Neuronal stem cell (in vitro differentiated cells): ENCODE results near the gene IGFN1.

Experiments
- DNase-seq: peaks from one replicate; pipeline ENCODE4 v3.0.0-alpha.2; 2013; ENCODE audit warnings: low spot score
- H2AFZ ChIP-seq: one replicate; pipeline ENCODE4 v1.6.1; 2013; ENCODE audit warnings: mild to moderate bottlenecking, low read length, inconsistent platforms
- H2AK5ac ChIP-seq: 2 replicates; pipeline ENCODE4 v1.6.1; 2013; ENCODE audit warnings: low read depth, mild to moderate bottlenecking, inconsistent platforms, low read length, moderate library complexity, mixed read lengths
- H2BK120ac ChIP-seq: 2 replicates; pipeline ENCODE4 v1.6.1; 2013; ENCODE audit warnings: low read depth, mild to moderate bottlenecking, inconsistent platforms, low read length, moderate library complexity, mixed read lengths
- H2BK12ac ChIP-seq: one replicate; pipeline ENCODE4 v1.6.1; 2013; ENCODE audit warnings: low read length, inconsistent platforms
- H2BK15ac ChIP-seq: 2 replicates; pipeline ENCODE4 v1.6.1; 2013; ENCODE audit warnings: mild to moderate bottlenecking, low read length, inconsistent platforms, mixed read lengths
- H2BK5ac ChIP-seq: one replicate; pipeline ENCODE4 v1.6.1; 2013; ENCODE audit warnings: inconsistent platforms, mild to moderate bottlenecking, low read length, moderate library complexity
- H3K14ac ChIP-seq: one replicate; pipeline ENCODE4 v1.6.1; 2013; ENCODE audit warnings: low read length, inconsistent platforms
- H3K18ac ChIP-seq: 2 replicates; pipeline ENCODE4 v1.6.1; 2013; ENCODE audit warnings: low read length, inconsistent platforms
- H3K23ac ChIP-seq: 2 replicates; pipeline ENCODE4 v1.6.1; 2013; ENCODE audit warnings: low read depth, mild to moderate bottlenecking, mixed read lengths, low read length, inconsistent platforms; ENCODE audit not compliant: poor library complexity
- H3K27ac ChIP-seq: replicated peaks from 3 replicates; pipeline ENCODE4 v1.5.1; 2013; ENCODE audit warnings: low read length, inconsistent platforms
- H3K27me3 ChIP-seq, 3 experiments: 2 replicates each; pipeline ENCODE4 v1.6.1; 2013; ENCODE audit warnings: low read length in 3 of 3, mild to moderate bottlenecking in 2 of 3, inconsistent platforms in 1 of 3, low read depth in 1 of 3, mixed read lengths in 1 of 3, moderate library complexity in 1 of 3; ENCODE audit not compliant: control insufficient read depth in 3 of 3, insufficient read depth in 3 of 3
- H3K36me3 ChIP-seq, 2 donors: replicated peaks in 1 of 2; 2 replicates each; pipeline ENCODE4 v1.6.1; 2013; ENCODE audit warnings: low read length in 2 of 2; ENCODE audit not compliant: control insufficient read depth in 2 of 2, insufficient read depth in 2 of 2
- H3K4ac ChIP-seq: 2 replicates; pipeline ENCODE4 v1.6.1; 2013; ENCODE audit warnings: inconsistent platforms, mild to moderate bottlenecking, low read length, moderate library complexity
- H3K4me1 ChIP-seq, 2 donors: 1 replicate in 1 of 2; 2 replicates in 1 of 2; pipeline ENCODE4 v1.6.1; 2013; ENCODE audit warnings: low read length in 2 of 2, low read depth in 1 of 2; ENCODE audit not compliant: control insufficient read depth in 2 of 2, insufficient read depth in 1 of 2
- H3K4me2 ChIP-seq: one replicate; pipeline ENCODE4 v1.6.1; 2013; ENCODE audit warnings: mild to moderate bottlenecking, low read length, inconsistent platforms; ENCODE audit not compliant: insufficient read depth, poor library complexity, severe bottlenecking
- H3K4me3 ChIP-seq, 2 donors: 2 replicates each; pipeline ENCODE4 v1.5.1; 2013; ENCODE audit warnings: low read length in 2 of 2, mild to moderate bottlenecking in 2 of 2, inconsistent platforms in 1 of 2, moderate library complexity in 1 of 2
- H3K79me1 ChIP-seq: one replicate; pipeline ENCODE4 v1.6.1; 2013; ENCODE audit warnings: low read depth, mild to moderate bottlenecking, inconsistent platforms, low read length, moderate library complexity
- H3K9ac ChIP-seq: one replicate; pipeline ENCODE4 v1.6.1; 2013; ENCODE audit warnings: mild to moderate bottlenecking, low read depth, low read length, inconsistent platforms; ENCODE audit not compliant: poor library complexity
- H3K9me3 ChIP-seq, 2 donors: replicated peaks in 1 of 2; 2 replicates each; pipeline versions ENCODE3 to v1.6.1; 2013; ENCODE audit warnings: low read length in 2 of 2, mild to moderate bottlenecking in 2 of 2, inconsistent platforms in 1 of 2, low read depth in 1 of 2, mixed read lengths in 1 of 2, moderate library complexity in 1 of 2; ENCODE audit not compliant: control insufficient read depth in 2 of 2, insufficient read depth in 1 of 2
- H4K8ac ChIP-seq: one replicate; pipeline ENCODE4 v1.6.1; 2013; ENCODE audit warnings: low read depth, mild to moderate bottlenecking, inconsistent platforms, low read length, moderate library complexity
- H4K91ac ChIP-seq: one replicate; pipeline ENCODE4 v1.6.1; 2013; ENCODE audit warnings: low read length, low read depth, mild to moderate bottlenecking, inconsistent platforms; ENCODE audit not compliant: poor library complexity
- WGBS, 2 donors: extraction: QIAGEN DNeasy Blood & Tissue Kit; methylation state at CpG; one replicate each; pipeline ENCODE4 v1.1.7; 2013; ENCODE audit warnings: missing lambda C conversion rate in 2 of 2, mixed read lengths in 1 of 2; ENCODE audit not compliant: insufficient read length in 2 of 2, insufficient replicate concordance in 1 of 2; ENCODE audit errors: extremely low coverage in 2 of 2; 5-methylcytosine and 5-hydroxymethylcytosine counted together

IGFN1 gene

GRCh38 chr1:201275253-201275666 lies 84.6 kb downstream of the IGFN1 start:
- Histone ChIP-seq H2AFZ (no peak overlapping the region), H3K9ac (no peak overlapping the region), H2BK12ac (no peak overlapping the region), H4K8ac (no peak overlapping the region), H3K4ac (no peak overlapping the region), H3K9me3 (no peaks in the 10 kb centered on the region), H2BK15ac (peak overlapping the region; percentile 8), H2BK5ac (no peak overlapping the region), H3K79me1 (peaks cover 2% of the 10 kb centered on the region), H4K91ac (peak overlapping the region; percentile 48), H3K4me2 (no peak overlapping the region), H2AK5ac (peak overlapping the region; percentile 56), H3K4me1 (peaks cover 0 to 2% of the 10 kb centered on the region in 2 donors), H3K18ac (peak overlapping the region; percentile 39), H2BK120ac (no peak overlapping the region), H3K14ac (no peak overlapping the region), H3K4me3 (no peak overlapping the region), H3K27ac (no peak overlapping the region), H3K36me3 (no peaks in the 10 kb centered on the region), H3K27me3 (peaks cover 0 to 25% (median 0%) of the 10 kb centered on the region in 3 experiments), H3K23ac (no peak overlapping the region)
- no peak for DNase-seq
- no CpG with 5 or more reads among the region's 15 CpGs for WGBS, 2 donors

DNA sequence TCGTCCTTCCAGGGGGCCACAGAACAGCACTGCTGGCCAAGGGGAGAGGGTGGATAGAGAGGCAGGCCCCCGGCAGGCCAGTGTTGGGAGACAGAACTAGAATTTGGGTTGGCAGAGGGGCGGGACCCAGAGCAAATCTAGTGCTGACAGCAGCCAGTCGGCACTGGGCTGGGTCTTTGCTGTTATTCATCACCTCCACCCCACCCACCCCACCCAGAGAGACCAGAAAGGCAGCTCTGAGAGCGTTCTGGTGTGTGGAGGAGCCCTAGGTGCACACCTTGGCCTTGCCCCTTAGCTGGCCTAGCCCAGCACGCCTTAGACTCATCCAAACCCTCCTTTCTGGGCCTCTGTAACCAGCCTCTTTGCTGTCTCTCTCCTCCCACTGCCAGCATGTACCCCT lies 86.3 kb downstream of the IGFN1 start:
- peak overlapping the region; percentile 27 for H2BK15ac ChIP-seq
- DNase-seq, result no peak
- H3K14ac ChIP-seq, result no peak overlapping the region
- no peak overlapping the region for H2AFZ ChIP-seq
- no peak overlapping the region for H3K4me2 ChIP-seq
- no peak overlapping the region for H2BK120ac ChIP-seq
- no peak overlapping the region for H4K8ac ChIP-seq
- no peak overlapping the region for H3K4ac ChIP-seq
- no peak overlapping the region for H4K91ac ChIP-seq
- H2AK5ac ChIP-seq, result no peak overlapping the region
- no peaks in the 10 kb centered on the region for H3K36me3 ChIP-seq
- no peaks in the 10 kb centered on the region for H3K9me3 ChIP-seq
- H3K18ac ChIP-seq, result no peak overlapping the region
- no peak overlapping the region for H2BK12ac ChIP-seq
- no peak overlapping the region for H3K27ac ChIP-seq
- no CpG with 5 or more reads among the region's 6 CpGs for WGBS, 2 donors
- no peak overlapping the region for H3K9ac ChIP-seq
- H3K4me3 ChIP-seq, result no peak overlapping the region
- H3K4me1 ChIP-seq, result peaks cover 0 to 2% of the 10 kb centered on the region in 2 donors
- H3K79me1 ChIP-seq, result peaks cover 2% of the 10 kb centered on the region
- no peak overlapping the region for H2BK5ac ChIP-seq
- peaks cover 0 to 41% (median 0%) of the 10 kb centered on the region in 3 experiments for H3K27me3 ChIP-seq
- no peak overlapping the region for H3K23ac ChIP-seq

DNA sequence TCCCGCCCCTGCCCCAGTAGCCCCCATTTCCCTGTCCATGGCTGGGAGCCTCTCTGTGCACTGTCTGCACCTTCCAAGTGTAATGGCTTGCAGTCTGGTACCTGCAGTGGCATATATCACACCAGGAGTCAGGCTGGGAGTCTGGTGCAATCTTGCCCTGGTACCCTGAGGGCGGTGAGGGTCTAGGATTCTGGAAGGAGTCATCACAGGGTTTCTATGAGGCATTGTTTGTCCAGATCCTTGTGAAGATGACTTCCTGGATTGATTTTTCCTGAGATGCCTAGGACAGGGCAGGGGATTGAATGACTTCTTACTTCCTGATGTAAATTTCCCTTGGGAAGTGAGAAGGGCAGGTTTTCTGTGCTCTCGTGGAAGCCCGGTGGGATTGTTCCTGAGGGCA lies 86.8 kb downstream of the IGFN1 start:
- no CpG with 5 or more reads among the region's 4 CpGs for WGBS, 2 donors
- H3K27ac ChIP-seq, result no peak overlapping the region
- no peak overlapping the region for H2BK12ac ChIP-seq

More for the DNA sequence above, 86.8 kb downstream of the IGFN1 start:
- peaks cover 0 to 46% (median 0%) of the 10 kb centered on the region in 3 experiments for H3K27me3 ChIP-seq
- peaks cover 0 to 2% of the 10 kb centered on the region in 2 donors for H3K4me1 ChIP-seq
- H3K4me2 ChIP-seq, result no peak overlapping the region
- no peak overlapping the region for H4K91ac ChIP-seq
- H2AK5ac ChIP-seq, result no peak overlapping the region
- H3K14ac ChIP-seq, result no peak overlapping the region
- no peak for DNase-seq
- H2AFZ ChIP-seq, result no peak overlapping the region
- no peak overlapping the region for H2BK120ac ChIP-seq
- H3K4ac ChIP-seq, result no peak overlapping the region
- no peak overlapping the region for H4K8ac ChIP-seq
- no peak overlapping the region for H2BK15ac ChIP-seq
- peaks cover 2% of the 10 kb centered on the region for H3K79me1 ChIP-seq
- peak overlapping the region in 1 of 2 donors; percentile 25 for H3K4me3 ChIP-seq
- H3K9me3 ChIP-seq, result no peaks in the 10 kb centered on the region
- H2BK5ac ChIP-seq, result no peak overlapping the region
- no peak overlapping the region for H3K23ac ChIP-seq
- peak overlapping the region; percentile 45 for H3K18ac ChIP-seq
- no peak overlapping the region for H3K9ac ChIP-seq
- H3K36me3 ChIP-seq, result no peaks in the 10 kb centered on the region
